Fibroblast of mammary gland (primary cell): ENCODE data around the gene POU2AF3.

Experiments used
- DNase-seq: peaks from one replicate; pipeline ENCODE4 v3.0.0-alpha.2; 2010; ENCODE audit warnings: low read depth
- H3K4me3 ChIP-seq: 2 replicates; pipeline ENCODE4 v1.5.1; 2011; ENCODE audit warnings: low read depth, mild to moderate bottlenecking, low read length, moderate library complexity; ENCODE audit not compliant: control insufficient read depth
- TF ChIP-seq, protein P1 (sequence below): conservative IDR thresholded peaks from 2 replicates; pipeline ENCODE4 v1.5.1; 2011; ENCODE audit warnings: low read depth, low read length, inconsistent platforms; ENCODE audit not compliant: control insufficient read depth, insufficient read depth

POU2AF3 gene

GRCh38 chr11:111298413-111299100, at the start of gene POU2AF3:
Gene POU2AF3, plus strand, starts transcription at chr11:111298546. Its CDS starts 36 bp downstream, at chr11:111298582.
- TF ChIP-seq, protein P1, sequence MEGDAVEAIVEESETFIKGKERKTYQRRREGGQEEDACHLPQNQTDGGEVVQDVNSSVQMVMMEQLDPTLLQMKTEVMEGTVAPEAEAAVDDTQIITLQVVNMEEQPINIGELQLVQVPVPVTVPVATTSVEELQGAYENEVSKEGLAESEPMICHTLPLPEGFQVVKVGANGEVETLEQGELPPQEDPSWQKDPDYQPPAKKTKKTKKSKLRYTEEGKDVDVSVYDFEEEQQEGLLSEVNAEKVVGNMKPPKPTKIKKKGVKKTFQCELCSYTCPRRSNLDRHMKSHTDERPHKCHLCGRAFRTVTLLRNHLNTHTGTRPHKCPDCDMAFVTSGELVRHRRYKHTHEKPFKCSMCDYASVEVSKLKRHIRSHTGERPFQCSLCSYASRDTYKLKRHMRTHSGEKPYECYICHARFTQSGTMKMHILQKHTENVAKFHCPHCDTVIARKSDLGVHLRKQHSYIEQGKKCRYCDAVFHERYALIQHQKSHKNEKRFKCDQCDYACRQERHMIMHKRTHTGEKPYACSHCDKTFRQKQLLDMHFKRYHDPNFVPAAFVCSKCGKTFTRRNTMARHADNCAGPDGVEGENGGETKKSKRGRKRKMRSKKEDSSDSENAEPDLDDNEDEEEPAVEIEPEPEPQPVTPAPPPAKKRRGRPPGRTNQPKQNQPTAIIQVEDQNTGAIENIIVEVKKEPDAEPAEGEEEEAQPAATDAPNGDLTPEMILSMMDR: no peak
- no peak for DNase-seq
- H3K4me3 ChIP-seq: peak within 1 kb of the TSS; percentile 52

DNA sequence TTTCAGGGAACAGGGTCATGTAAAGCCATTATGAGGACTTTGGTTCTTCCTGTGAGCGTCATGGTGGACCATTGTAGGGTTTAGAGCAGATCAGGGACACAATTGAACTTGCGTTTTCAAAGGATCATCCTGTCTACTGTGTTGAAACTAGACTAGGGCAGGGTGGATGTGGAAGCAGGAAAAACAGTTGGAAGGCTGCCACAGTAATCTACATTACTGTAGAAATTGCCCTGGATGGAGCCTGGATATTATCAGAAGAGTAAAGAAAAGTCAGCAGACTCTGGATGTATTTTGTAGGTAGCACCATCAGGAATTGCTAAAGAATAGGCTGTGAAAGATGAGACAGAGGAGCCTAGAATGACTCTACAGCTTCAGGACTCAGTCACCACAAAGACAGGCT, 47.4 kb upstream of the POU2AF3 start:
- no peak overlapping the region for H3K4me3 ChIP-seq
- TF ChIP-seq, protein P1: no peak
- DNase-seq: no peak

- no peak for DNase-seq
- TF ChIP-seq, protein P1: no peak
- no peak overlapping the region for H3K4me3 ChIP-seq
Measured at GRCh38 chr11:111253131-111253530, 45.2 kb upstream of the POU2AF3 start.

GRCh38 chr11:111253630-111254029, 44.7 kb upstream of the POU2AF3 start:
- TF ChIP-seq, protein P1: no peak
- DNase-seq: no peak
- H3K4me3 ChIP-seq: no peak overlapping the region

DNA sequence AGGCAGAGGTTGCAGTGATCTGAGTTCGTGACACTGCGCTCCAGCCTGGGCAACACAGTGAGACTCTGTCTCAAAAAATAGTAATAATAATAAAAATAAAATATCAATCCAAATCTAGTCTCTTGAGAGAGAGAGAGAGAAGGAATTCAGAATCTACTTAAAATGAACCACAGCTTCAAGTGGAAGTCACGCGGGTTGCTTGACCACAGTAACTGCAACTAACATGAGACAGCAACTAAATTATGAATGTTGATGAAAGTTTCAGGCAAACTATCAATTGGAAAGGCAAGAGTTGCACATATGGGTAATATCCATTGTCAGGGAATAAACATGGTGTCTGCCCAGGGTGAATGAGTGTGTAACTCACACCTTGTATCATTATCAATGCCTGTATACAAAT, 40.3 kb upstream of the POU2AF3 start:
- no peak overlapping the region for H3K4me3 ChIP-seq
- TF ChIP-seq, protein P1: no peak
- no peak for DNase-seq

GRCh38 chr11:111259896-111260295, 38.5 kb upstream of the POU2AF3 start:
- no peak overlapping the region for H3K4me3 ChIP-seq
- peak; percentile 11 for DNase-seq
- TF ChIP-seq, protein P1: no peak
